Uterus (tissue), 2 donors: ENCODE results near the gene ARHGEF10L.

Experiments
- POLR2A ChIP-seq, 2 donors: fragments of 450-650 bp; IDR thresholded peaks; one replicate each; pipeline ENCODE4 v1.6.1; 2016; ENCODE audit warnings: antibody characterized with exemption in 2 of 2, mild to moderate bottlenecking in 1 of 2, moderate library complexity in 1 of 2
- TF ChIP-seq, protein P1 (sequence below), 4 experiments: fragments of 200-600 bp in 2 of 4; fragments of 450-650 bp in 2 of 4; sonication (generic) in 2 of 4; IDR thresholded peaks; one replicate each; pipeline ENCODE4 v1.5.1; 2016 to 2019; ENCODE audit warnings: antibody characterized with exemption in 4 of 4, mild to moderate bottlenecking in 2 of 4, moderate library complexity in 1 of 4

DNA sequence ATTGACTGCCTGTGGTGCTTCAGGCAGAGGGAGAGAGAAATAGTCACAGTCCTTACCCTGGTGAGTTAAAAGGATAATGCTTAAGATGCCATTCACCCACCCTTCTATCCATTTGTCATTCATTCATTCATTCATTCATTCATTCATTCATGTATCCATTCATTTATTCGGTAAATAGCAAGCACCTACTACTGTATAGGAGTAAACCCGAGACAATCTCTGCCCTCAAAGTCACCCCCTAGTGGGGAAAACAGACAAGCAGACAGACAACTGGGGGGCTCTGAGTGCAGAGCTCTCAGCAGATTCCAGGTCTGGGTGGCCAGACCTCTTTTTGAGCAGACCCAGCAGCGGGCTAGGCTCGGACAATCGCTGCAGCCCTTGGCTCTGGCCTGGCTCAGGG is 201.6 kb downstream of the ARHGEF10L start:
- TF ChIP-seq, protein P1, sequence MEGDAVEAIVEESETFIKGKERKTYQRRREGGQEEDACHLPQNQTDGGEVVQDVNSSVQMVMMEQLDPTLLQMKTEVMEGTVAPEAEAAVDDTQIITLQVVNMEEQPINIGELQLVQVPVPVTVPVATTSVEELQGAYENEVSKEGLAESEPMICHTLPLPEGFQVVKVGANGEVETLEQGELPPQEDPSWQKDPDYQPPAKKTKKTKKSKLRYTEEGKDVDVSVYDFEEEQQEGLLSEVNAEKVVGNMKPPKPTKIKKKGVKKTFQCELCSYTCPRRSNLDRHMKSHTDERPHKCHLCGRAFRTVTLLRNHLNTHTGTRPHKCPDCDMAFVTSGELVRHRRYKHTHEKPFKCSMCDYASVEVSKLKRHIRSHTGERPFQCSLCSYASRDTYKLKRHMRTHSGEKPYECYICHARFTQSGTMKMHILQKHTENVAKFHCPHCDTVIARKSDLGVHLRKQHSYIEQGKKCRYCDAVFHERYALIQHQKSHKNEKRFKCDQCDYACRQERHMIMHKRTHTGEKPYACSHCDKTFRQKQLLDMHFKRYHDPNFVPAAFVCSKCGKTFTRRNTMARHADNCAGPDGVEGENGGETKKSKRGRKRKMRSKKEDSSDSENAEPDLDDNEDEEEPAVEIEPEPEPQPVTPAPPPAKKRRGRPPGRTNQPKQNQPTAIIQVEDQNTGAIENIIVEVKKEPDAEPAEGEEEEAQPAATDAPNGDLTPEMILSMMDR (IDR thresholded peaks at IDR 0.05): no peak
- no peak for TF ChIP-seq POLR2A (IDR thresholded peaks at IDR 0.05)
